ENCODE data around the gene SEZ6L.

DNA sequence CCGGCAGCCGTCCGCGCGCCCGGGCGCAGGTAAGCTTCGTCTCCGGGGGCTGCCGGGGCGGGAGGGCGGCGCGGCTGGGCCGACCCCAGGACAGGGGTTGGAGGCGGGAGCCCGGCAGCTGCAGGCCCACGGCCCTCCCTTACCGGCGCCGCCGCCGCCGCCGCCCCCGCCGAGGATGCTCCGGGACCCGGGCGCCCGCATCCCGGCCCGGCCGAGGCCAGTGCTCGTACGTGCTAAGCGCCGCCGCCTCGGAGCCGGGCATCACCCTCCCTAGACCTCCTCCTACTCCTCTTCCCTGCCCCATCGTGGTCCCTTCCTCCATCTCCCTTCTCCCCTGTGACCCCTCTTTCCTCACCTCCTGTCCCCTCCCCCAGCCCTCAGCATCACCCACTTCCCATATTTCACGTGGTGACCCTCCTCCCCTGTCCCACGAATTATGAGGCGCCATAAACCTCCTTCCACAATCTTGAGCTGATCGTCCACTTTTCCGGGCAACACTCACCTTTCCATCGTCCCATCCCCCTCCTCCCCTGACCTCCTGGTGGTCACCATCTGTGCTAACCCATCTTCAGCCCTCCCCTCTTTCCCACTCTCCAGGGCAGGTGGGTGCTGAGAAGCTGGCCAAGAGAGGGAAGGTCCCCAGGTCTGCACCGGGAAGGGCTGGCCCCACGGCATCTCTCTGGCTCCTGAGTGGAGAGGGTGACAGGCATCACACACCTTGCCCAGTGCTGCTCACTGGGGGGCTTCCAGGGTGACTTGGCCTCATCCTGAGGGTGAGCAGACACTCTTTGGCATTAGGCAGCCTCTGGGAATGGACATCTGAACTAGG, 260.4 kb downstream of the SEZ6L start:
- no peak for TF ChIP-seq YY1 (IDR thresholded peaks at IDR 0.05; ENCODE audit: low read depth, low read length)
- TF ChIP-seq, protein P1, sequence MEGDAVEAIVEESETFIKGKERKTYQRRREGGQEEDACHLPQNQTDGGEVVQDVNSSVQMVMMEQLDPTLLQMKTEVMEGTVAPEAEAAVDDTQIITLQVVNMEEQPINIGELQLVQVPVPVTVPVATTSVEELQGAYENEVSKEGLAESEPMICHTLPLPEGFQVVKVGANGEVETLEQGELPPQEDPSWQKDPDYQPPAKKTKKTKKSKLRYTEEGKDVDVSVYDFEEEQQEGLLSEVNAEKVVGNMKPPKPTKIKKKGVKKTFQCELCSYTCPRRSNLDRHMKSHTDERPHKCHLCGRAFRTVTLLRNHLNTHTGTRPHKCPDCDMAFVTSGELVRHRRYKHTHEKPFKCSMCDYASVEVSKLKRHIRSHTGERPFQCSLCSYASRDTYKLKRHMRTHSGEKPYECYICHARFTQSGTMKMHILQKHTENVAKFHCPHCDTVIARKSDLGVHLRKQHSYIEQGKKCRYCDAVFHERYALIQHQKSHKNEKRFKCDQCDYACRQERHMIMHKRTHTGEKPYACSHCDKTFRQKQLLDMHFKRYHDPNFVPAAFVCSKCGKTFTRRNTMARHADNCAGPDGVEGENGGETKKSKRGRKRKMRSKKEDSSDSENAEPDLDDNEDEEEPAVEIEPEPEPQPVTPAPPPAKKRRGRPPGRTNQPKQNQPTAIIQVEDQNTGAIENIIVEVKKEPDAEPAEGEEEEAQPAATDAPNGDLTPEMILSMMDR (IDR thresholded peaks at IDR 0.05 in 2 of 3, conservative IDR thresholded peaks at IDR 0.05 in 1 of 3; ENCODE audit: control insufficient read depth in 2 of 3, extremely low read depth in 1 of 3, insufficient read depth in 1 of 3, low read depth in 3 of 3, low read length in 3 of 3) = no peak
- TF ChIP-seq CBX5 (IDR thresholded peaks at IDR 0.05; ENCODE audit: low read depth) = no peak
- TF ChIP-seq GABPA (IDR thresholded peaks at IDR 0.05; ENCODE audit: low read depth) = no peak
